Measurements from ENCODE around the gene CXCL17. TPM values are rescaled to one million over a fixed set of nuclear protein-coding genes. Genes with fewer than 3 reads are reported as not detected.

CXCL17 gene
- total RNA-seq, 2 experiments from 2014 or later = not detected

- Mint-ChIP-seq H3K27me3 (no peaks in the 10 kb centered on the region), H3K4me1 (ENCODE audit: low read depth) (peaks cover 35% of the 10 kb centered on the region), H3K4me3 (peak overlapping the region; percentile 90), H3K36me3 (ENCODE audit: low read depth) (peaks cover 5% of the 10 kb centered on the region), H3K27ac (peak overlapping the region; percentile 89), H3K9me3 (no peaks in the 10 kb centered on the region)
- peak; percentile 53 for ATAC-seq
- intact Hi-C loops (cut with micrococcal nuclease) = no loop called here
- DNase-seq = peak; percentile 62
- no peak for TF ChIP-seq CTCF (IDR thresholded peaks at IDR 0.05)
- ChIA-PET CTCF (interaction anchor here (1.0 to 4.7 kb wide), 8 partner anchors 8 to 105 kb away, joined by 3 to 44 read pairs (median 5); partner anchors contain the start of gene CEACAM1), POLR2A (interaction anchor here (0.7 to 2.1 kb wide), 6 partner anchors 10 to 557 kb away, joined by 3 to 6 read pairs (median 3); partner anchors contain the start of gene CXCL17)
These were observed 19.8 kb downstream of the CXCL17 start for GRCh38 chr19:42422901-42423461.

- H3K4me3 Mint-ChIP-seq = peak overlapping the region; percentile 90
- no peaks in the 10 kb centered on the region for H3K27me3 Mint-ChIP-seq
- no peak for ATAC-seq
- no peaks in the 10 kb centered on the region for H3K9me3 Mint-ChIP-seq
- H3K27ac Mint-ChIP-seq = peak overlapping the region; percentile 89
- intact Hi-C loops (cut with micrococcal nuclease) = no loop called here
- DNase-seq = peak; percentile 31
- CTCF ChIA-PET = interaction anchor here (1.0 to 3.1 kb wide), 4 partner anchors 11 to 23 kb away, joined by 3 to 12 read pairs (median 6); no protein-coding TSS in a partner anchor
- peaks cover 35% of the 10 kb centered on the region for H3K4me1 Mint-ChIP-seq (ENCODE audit: low read depth)
- POLR2A ChIA-PET = interaction anchor here (0.7 to 2.1 kb wide), 4 partner anchors 12 to 557 kb away, joined by 3 to 6 read pairs (median 4); no protein-coding TSS in a partner anchor
- peaks cover 5% of the 10 kb centered on the region for H3K36me3 Mint-ChIP-seq (ENCODE audit: low read depth)
- no peak for TF ChIP-seq CTCF (IDR thresholded peaks at IDR 0.05)
These were observed 20.4 kb downstream of the CXCL17 start for GRCh38 chr19:42422092-42422900.

GRCh38 chr19:42421591-42422031 is 21.1 kb downstream of the CXCL17 start:
- ChIA-PET POLR2A (interaction anchor here (0.9 to 1.6 kb wide), 2 partner anchors 9 to 20 kb away, joined by 3 to 4 read pairs; no protein-coding TSS in a partner anchor), CTCF (interaction anchor here (1.0 to 3.2 kb wide), 6 partner anchors 12 to 142 kb away, joined by 4 to 27 read pairs (median 10); partner anchors contain the start of gene CXCL17)
- Mint-ChIP-seq H3K9me3 (no peaks in the 10 kb centered on the region), H3K36me3 (ENCODE audit: low read depth) (peaks cover 5% of the 10 kb centered on the region), H3K4me1 (ENCODE audit: low read depth) (peaks cover 35% of the 10 kb centered on the region), H3K27ac (no peak overlapping the region), H3K4me3 (peak overlapping the region; percentile 90), H3K27me3 (no peaks in the 10 kb centered on the region)
- no peak for TF ChIP-seq CTCF (IDR thresholded peaks at IDR 0.05)
- DNase-seq (no peak), ATAC-seq (no peak)
- intact Hi-C loops (cut with micrococcal nuclease) = no loop called here

- ChIA-PET POLR2A (interaction anchor here (0.9 to 1.6 kb wide), 2 partner anchors 9 to 19 kb away, joined by 3 to 4 read pairs; no protein-coding TSS in a partner anchor), CTCF (interaction anchor here (1.2 to 3.5 kb wide), 8 partner anchors 10 to 142 kb away, joined by 4 to 27 read pairs (median 10); partner anchors contain the start of gene CXCL17)
- H3K36me3 Mint-ChIP-seq (ENCODE audit: low read depth) = peaks cover 5% of the 10 kb centered on the region
- DNase-seq = no peak
- H3K9me3 Mint-ChIP-seq = no peaks in the 10 kb centered on the region
- no peak overlapping the region for H3K27ac Mint-ChIP-seq
- H3K4me1 Mint-ChIP-seq (ENCODE audit: low read depth) = peaks cover 35% of the 10 kb centered on the region
- no peak overlapping the region for H3K4me3 Mint-ChIP-seq
- intact Hi-C loops (cut with micrococcal nuclease) = no loop called here
- no peak for ATAC-seq
- no peak for TF ChIP-seq CTCF (IDR thresholded peaks at IDR 0.05)
- no peaks in the 10 kb centered on the region for H3K27me3 Mint-ChIP-seq
These were observed 21.6 kb downstream of the CXCL17 start for GRCh38 chr19:42421101-42421500.
